ENCODE measurements around the gene SLBP.
"Not testable (repeated sequence)": the region's sequence is repeated elsewhere in the genome, so short reads cannot be mapped to it uniquely, and the experiment has no call there.

The SLBP gene

DNA sequence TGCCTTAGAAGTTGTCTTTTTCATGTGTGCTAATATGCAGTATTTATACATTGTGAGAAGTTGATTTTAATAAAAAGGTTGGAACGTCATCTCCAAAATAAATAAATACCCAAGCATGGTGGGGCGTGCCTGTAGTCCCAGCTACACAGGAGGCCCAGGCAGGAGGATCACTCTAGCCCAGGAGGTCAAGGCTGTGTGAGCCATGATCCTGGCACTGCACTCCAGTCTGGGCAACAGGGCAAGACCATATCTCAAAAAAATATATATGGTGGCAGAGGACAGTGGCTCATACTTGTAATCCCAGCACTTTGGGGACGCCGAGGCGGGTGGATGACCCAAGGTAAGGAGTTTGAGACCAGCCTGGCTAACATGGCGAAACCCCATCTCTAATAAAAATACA lies 6.4 kb downstream of the SLBP start:
- FAIRE-seq: no peak

DNA sequence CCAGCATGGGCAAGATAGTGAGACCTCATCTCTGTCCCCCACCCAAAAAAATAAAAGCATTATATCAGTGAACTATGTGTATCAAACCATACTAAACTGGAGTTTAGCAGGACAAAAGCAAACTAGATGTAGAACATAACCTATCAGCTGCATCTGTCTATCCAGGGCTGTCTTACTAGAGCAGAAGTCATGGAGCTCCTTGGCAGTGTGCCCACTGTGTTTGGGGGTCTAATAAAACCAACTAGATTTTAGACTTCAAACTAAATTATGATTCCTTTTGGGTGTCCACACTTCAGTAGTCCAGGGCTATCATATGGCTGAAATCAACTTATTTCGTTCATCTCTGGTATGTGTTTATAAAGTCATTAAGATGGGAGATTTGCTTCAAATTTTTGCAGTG lies 8.3 kb downstream of the SLBP start:
- no peak for FAIRE-seq

DNA sequence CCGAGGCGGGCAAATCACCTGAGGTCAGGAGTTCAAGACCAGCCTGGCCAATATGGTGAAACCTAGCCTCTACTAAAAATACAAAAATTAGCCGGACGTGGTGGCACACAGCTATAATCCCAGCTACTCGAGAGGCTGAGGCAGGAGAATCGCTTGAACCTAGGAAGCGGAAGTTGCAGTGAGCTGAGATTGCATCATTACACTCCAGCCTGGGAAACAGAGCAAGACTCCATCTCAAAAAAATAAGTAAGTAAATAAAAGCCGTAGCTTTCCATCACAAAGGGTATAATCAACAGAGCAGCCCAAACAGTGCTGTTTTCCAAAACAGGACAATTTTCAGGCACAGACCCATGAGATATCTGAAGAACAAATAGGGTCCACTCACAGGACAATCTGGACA lies 10.4 kb downstream of the SLBP start:
- FAIRE-seq: not testable (repeated sequence)

DNA sequence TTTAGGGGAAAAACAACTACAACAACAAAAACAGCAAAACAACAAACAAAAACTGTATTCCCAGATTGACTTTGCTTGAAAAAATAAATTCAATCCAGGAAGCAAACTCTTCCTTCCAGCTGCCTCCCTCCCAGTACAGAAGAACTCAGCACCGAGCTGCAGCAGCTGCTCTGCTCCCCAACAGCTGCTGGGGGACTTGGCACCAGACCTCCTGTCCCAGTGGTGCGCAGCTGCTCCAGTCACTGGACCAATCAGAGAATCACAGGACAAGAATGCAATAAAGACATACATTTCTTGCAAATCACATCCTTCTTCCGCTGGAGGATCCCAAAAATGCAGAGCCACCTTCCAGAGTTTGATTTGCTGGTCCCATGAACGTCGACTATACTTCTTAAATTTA lies 16.2 kb downstream of the SLBP start:
- no peak for FAIRE-seq

DNA sequence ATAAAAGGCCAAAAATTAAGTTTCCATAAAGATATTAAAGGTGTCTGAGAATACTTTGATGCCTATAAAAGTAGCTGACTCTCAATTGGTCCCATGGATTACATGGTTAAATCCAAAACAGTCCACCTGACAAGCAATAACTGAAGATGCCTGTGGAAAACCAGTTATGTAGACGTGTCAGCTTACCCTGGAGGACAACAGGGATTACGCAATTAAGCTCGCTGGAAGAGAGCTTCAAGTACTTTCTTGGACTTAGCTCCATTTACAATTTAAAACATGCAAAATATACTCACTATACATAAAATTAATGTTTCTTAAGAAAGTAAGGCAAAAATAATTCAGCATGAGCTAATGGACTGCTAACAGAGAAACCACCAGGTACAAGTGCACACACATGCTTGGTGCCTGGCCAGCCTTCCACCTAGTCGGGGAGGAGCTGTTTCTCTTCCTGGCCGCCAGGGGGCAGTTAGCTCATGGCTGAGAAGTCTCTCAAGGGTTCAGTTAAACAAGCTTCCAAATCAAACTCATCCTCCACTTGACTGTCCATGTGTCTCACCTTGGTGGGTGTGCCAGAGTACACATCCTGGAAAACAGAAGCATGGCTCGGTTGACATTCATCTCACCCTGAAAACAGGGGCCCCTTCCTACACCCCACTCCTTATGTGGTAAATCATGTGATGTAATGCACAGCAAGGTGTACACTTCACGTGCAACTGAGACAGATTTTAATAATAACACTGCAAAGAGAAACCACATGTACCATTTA lies 18.8 kb downstream of the SLBP start:
- no peak for FAIRE-seq

DNA sequence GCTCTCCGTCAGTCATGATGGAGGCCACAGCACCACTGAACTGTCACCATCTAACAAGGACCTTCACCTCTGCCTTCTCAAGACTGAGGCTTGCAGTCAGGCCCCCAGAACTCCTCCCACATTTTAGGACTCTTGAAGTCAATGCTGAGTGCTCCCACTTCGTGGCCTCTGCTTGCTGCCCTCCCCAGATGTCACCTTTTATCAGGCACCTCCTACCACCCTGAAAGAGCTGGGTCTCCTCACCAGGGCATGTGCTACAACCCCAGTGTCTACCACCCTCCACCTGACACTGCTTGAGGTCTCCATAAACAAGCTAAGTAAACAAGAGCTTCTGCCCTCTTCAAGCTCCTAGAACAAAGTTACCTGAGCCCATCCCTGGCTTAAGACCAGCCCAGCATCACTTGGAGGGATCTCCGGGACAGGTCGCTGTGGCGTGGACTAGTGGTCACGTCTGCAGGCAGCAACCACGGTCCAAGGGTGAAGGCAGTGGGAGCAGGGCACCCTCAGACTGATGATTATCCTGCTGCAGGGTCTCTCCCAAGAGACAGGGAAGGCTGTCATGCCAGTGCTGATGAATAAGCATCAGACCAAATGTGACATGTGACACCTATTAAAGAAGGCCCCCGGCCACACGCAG lies 20.3 kb downstream of the SLBP start:
- no peak for FAIRE-seq

DNA sequence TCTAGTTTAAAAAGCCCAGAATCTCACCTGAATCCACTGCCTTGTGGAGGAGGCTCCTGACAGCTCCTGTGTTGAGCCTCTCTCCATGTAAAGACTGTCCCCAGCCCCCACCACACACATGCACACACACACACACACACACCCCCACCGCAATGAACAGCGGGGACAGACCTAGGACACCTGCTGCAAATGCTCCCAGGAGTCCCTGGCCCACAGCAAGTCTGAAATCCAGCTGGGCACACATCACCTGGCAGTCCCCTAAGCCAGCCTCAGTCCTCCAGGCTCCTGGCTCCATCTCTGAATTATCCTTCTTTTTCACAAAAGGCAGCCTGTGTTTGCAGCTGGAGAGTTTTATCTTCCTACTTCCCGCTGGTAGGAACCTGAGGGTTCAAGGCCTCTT lies 21.4 kb downstream of the SLBP start:
- FAIRE-seq: no peak

DNA sequence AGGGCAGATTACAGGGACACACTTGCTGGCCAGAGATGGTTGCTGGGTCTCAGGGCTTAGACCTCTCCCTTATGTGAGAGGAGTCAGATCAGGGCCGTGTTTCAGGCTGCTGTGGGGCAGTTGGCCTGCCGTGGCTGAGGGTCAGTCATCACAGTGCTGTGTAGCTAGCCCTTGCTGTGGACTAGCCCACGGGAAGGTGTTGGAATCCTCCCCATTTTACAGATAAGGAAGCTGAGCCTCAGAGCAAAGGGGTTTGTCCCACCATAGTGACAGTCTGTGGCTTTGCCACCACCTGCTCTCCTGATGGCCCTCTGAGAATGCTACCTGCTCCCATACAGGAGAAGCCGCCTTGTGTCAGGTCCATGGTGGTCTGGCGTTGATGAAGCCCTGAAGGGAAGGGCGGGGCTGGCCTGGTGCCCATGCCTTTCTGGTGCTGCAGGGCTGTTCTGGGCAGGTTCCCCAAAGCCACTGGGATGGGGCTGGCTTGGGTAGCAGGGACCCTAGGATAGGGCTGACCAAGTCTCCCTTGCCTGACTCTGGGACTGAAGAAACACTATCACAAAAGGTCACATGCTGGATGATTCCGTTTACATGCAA lies 25.6 kb downstream of the SLBP start:
- FAIRE-seq: no peak

DNA sequence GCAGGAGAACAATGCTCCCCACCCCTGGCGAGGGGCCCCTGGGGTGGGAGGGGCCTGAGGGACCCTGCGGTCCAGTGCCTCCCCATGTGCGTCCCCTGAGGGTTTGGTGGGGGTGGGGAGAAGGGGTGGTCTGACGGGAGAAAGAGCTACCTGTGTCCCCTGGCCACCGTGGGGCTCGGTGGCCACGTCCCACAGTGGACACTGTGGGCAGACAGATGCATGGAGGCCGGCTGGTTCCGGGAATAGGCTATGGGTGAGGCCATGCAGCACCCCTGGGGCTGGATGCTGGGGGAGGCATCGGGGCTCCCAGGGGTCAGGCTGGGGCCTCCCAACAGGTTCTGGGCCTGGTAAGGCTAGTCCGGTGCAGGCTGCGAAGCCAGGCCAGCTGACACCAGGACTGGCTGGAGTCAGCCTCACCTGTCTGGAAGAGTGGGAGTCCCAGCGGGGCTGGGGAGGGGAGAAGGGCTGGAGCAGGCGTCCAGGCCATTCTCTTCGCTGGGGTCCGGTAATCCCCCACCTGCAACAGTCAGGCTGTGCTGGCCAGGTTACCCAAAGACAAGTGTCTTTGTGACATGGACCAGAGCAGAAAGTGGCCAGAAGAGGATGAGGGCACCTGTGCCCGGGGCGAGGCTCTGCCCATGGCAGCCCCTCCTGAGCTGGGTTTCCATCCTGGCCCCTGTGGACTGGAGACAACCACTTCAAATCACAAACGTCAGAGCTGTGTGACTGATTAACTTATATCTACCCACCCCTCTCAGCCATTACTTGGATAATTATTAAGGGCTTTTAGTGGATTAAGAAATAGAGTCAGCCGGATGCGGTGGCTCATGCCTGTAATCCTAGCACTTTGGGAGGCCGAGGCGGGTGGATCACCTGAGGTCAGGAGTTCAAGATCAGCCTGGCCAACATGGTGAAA lies 26.6 kb downstream of the SLBP start:
- no peak for FAIRE-seq

DNA sequence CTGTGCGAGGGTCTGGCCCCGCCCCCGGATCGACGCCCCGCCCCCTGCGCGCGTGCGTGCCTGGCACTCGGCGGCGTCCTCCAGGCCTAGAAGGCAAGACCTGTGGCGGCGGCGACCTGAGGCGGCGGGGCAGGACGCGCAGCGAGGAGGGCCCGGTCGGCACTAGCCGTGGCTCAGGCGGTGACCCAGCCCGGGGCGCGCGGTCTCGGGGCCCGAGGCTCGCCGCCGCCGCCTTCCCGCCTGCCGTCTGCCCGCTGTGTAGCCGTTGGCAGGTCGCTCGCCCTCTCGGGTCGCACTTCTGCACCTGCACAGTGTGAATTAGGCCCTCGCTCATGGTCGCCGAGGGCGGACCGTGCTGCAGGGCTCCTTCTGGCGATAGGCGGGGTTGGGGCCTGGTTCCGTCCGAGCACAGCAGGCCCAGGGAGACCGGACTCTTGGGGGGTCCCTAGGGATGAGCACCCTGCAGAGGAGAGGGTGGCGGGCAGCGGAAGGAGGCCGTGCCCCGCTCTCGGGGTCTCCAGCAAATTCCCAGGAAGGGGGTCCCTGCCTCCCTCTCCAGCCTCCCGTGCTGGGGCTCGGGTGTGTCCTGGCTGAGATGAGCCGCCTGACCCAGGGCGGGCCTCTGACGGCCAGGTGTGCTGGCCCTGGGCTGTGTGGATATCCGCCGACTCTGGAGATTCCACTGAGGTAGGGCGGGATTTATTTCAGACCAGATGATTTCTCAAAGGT lies 27.4 kb downstream of the SLBP start:
- FAIRE-seq: no peak

DNA sequence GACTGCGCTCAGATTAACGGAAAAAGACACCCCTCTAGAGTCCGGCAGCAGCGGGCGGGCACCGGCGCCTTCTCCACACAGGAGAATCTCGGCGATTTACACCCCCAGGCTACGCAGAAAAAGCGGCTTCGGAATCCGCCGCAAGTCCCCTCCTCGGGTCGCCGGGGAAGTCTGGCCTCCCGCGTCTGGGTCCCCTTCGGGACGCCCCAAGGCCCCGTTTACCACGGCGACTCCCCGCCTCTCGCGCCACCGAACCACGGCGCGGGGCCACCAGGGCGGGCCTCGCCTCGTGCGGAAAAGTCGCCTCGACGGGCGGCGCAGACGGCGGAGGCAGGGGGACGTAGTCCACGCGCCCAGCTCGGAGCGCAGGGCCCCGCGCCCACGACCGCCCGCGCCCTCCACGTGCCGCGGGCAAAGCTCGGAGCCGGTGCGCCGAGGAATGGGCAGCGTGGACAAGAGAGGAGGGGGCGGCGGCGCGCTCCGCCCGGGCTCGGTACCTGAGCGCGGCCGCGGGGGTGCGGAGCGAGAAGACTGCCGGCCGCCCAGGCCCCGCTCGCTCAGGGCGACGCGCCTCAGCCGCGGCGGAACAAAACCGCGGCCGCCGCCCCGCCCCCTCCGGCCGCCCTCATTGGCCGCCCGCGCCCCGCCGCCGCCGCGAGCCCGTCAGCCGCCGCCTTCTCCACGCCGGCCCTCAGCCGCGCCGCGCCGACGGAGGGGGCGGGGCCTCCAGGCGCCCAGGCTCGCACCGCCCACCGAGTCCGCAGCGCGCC lies 28.2 kb downstream of the SLBP start, which contains the start of gene FAM53A:
Gene FAM53A, minus strand, starts transcription at position 578 of the 770 bp plus-strand sequence. CDS start 15,572 bp downstream, outside the sequence.
- FAIRE-seq: no peak

DNA sequence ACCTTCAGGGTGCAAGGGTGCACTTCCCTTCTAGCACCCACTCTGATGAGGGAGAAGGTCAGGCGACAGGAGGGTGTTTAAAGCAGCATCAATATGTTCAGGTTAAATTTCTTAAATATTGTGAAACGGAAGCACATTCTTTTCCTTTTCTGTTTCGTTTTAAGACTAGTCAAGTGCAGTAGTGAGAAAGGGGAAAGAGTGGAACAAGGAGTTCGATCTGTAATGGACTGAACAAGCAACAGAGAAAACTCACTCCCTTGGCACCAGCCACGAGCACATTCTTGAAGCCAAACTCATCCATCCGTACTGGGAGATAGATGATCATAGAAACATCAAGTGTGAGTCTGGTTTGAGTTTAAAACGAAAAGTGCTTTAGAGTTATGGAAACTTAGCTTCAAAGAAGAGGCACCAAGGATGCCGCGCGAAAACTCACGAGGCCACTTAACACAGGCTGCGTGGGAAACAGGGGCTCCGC lies 28.8 kb downstream of the SLBP start:
- FAIRE-seq: no peak

DNA sequence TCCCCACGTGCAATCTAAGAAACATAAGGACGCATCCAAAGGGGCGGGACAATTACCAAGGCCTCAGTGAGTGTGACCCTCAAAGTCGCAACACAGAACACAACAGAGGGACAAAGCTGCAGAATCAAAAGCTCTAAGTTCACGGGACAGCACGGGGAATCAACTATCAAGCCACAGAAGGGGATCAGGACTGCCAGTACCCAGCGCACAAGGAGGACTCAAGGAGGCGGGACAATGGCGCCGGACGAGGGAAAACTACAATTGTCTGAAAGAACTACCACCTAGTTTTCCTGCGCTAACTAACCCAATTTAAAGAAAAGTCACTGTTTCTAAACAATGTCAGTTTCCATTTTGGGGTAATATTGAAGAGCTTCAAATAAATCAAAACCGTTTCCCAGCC lies 29.3 kb downstream of the SLBP start:
- no peak for FAIRE-seq

DNA sequence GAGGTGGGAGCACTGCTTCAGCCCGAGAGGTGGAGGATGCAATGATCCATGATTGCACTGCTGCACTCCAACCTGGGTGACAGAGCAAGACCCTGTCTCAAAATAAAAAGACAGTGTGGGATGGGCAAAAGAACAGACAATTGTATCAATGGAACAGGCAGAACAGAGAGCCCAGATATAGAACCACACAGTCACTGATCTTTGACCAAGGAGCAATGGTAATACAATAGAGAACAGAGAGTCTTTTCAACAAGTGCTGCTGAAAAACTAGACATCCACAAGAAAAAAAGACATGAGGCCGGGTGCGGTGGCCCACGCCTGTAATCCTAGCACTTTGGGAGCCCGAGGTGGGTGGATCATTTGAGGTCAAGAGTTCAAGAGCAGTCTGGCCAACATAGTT lies 33.9 kb downstream of the SLBP start:
- FAIRE-seq: no peak

DNA sequence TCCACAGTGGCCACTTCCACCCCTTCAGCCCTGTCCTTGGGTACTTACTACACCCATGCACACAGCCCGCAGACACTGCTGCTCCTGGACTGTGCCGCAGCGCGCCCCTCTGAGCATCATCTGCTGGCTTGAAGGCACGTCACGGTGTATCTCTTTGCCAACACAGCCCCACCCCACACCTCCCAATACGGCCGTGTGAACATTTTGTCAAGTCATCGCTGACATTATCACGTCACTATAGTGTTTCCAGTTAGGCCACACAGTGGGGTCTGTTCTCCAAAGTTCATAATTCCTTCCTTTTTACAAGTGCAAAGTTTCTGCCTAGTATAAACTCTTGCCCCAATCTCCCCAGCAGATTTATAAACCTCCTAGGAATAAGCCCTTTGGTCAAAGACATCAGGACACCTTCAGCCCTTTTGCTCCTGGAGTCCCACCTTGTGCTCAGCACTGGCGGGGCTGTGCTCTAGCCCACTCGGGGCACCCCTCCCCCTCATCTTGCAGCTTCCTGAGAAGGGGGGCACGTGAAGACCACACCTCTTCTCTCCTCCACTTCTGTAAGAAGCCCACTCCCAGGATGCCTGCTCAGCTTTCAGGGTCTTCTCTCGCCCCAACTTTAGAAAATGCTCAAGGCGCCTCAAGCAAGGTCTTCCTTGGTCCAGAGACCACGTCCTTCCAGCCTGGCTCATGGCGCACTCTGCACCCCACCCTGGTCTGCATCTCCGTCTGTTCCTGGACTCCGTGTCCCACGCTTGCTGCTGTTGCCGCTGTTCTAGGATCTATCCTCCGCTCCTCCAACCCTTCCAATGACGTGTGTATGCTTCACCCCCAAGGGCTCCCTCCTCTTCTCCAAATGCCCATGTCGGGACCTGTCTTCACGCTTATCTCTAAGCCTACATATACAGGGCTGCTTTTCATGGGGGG lies 35.3 kb downstream of the SLBP start:
- no peak for FAIRE-seq

DNA sequence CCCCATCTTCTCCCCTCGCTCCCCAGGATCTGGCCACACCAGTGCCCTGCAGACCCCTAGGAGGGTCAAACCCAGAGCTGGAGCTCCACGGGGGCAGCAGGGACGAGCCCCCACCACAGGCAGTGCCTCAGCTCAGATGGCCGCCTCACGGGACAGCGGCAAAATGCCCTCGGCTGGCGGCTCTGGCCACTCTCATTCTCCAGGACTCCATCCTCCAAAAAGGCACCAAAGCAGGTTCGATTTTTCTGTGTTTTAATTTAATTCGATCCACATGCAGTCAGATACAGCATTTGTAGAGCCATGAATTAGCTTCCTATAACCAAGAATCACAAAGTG lies 36.3 kb downstream of the SLBP start:
- FAIRE-seq: no peak

DNA sequence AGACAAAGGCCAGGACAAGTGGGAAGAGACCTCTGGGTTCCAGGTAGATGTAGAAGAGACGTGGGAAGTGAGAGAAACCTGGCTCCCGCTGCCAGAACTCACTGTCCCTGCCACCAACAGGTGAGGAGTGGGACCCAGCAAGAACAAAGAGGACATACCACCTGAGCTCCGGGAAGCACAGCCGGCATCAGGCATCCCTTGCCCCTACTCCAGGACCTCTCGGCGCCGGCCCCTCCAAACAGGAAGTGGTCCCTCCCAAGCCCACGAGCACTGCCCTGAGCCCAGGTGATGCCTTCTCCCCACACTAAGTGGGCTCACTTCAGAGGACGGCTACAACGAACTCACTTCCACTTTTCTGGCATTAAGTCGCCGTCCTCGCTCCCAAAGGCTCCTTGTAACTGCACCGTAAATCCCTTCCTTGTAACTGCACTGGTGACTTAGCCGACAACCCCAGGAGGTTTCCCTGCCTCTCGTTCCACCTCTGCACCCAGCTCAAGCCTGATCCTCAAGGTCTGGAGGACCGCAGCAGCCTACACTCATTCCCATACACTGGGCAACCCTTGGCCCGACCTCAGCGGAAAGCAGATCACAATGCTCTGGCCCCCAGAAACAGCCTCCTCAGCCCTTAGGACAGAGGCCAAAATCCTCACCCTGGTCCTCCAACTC lies 36.9 kb downstream of the SLBP start:
- FAIRE-seq: no peak

DNA sequence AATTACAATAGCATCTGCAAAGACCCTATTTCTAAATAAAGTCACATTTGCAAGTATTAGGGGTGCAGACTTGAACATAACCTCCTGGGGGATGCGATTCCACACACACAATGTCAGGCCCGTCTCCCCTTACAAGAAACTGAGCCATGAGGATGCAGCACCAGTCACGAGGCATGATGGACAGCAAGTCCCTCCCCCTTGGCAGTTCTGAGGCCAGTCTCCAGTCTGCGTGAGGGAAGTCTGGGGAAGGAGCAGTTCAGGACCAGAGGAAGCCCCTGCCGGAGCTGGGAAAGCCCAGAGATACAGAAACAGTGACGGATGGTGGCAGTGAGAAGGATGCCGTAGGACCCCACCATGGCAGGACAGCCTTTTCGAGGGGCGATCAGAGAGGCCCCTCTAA lies 37.4 kb downstream of the SLBP start:
- no peak for FAIRE-seq

DNA sequence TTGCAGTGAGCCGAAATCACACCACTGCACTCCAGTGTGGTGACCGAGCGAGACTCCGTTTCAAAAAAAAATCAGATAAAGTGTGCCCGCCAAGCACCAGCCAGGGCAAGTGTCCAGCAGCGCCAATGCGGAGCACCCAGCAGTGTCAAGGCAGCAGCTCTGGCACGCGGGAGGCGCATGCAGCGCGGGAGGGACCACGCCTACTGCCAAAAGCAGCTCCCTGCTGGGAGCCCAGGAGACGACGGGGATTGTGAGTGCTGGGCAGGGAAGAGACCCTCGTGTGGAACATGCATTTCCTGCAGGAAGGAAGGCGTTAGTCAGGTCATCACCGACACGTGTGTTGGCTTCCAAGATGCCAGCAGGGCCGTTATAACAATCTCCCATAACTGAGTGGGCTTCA lies 38.4 kb downstream of the SLBP start:
- no peak for FAIRE-seq

DNA sequence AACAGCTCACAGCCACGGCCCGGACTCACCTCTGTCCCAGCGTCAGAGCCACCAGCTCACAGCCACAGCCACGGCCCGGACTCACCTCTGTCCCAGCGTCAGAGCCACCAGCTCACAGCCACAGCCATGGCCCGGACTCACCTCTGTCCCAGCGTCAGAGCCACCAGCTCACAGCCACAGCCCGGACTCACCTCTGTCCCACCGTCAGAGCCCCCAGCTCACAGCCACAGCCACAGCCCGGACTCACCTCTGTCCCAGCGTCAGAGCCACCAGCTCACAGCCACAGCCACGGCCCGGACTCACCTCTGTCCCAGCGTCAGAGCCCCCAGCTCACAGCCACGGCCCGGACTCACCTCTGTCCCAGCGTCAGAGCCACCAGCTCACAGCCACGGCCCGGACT lies 41.1 kb downstream of the SLBP start:
- FAIRE-seq: not testable (repeated sequence)
